ENCODE measurements around the gene ZNF3.

DNA sequence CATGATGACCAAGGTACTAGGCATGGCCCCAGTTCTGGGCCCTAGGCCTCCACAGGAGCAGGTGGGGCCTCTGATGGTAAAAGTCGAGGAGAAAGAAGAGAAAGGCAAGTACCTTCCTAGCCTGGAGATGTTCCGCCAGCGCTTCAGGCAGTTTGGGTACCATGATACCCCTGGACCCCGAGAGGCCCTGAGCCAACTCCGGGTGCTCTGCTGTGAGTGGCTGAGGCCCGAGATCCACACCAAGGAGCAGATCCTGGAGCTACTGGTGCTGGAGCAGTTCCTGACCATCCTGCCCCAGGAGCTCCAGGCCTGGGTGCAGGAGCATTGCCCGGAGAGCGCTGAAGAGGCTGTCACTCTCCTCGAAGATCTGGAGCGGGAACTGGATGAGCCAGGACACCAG lies 24.5 kb downstream of the ZNF3 start:
- TF ChIP-seq CTCF (IDR thresholded peaks at IDR 0.05; ENCODE audit: insufficient read depth, low read length) (no peak), POLR2AphosphoS5 (IDR thresholded peaks at IDR 0.05; ENCODE audit: low read depth) (no peak), GABPA (IDR thresholded peaks at IDR 0.05; ENCODE audit: low read depth) (no peak), SPI1 (IDR thresholded peaks at IDR 0.05; ENCODE audit: borderline replicate concordance, low read depth) (no peak)
- TF ChIP-seq, protein P1, sequence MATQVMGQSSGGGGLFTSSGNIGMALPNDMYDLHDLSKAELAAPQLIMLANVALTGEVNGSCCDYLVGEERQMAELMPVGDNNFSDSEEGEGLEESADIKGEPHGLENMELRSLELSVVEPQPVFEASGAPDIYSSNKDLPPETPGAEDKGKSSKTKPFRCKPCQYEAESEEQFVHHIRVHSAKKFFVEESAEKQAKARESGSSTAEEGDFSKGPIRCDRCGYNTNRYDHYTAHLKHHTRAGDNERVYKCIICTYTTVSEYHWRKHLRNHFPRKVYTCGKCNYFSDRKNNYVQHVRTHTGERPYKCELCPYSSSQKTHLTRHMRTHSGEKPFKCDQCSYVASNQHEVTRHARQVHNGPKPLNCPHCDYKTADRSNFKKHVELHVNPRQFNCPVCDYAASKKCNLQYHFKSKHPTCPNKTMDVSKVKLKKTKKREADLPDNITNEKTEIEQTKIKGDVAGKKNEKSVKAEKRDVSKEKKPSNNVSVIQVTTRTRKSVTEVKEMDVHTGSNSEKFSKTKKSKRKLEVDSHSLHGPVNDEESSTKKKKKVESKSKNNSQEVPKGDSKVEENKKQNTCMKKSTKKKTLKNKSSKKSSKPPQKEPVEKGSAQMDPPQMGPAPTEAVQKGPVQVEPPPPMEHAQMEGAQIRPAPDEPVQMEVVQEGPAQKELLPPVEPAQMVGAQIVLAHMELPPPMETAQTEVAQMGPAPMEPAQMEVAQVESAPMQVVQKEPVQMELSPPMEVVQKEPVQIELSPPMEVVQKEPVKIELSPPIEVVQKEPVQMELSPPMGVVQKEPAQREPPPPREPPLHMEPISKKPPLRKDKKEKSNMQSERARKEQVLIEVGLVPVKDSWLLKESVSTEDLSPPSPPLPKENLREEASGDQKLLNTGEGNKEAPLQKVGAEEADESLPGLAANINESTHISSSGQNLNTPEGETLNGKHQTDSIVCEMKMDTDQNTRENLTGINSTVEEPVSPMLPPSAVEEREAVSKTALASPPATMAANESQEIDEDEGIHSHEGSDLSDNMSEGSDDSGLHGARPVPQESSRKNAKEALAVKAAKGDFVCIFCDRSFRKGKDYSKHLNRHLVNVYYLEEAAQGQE (IDR thresholded peaks at IDR 0.05; ENCODE audit: insufficient replicate concordance, low read depth): no peak
